Hepatocyte (in vitro differentiated cells): ENCODE measurements around the gene SLX1A.
"Not testable (repeated sequence)": the region's sequence is repeated elsewhere in the genome, so short reads cannot be mapped to it uniquely, and the experiment has no call there.

ENCODE experiments used
- CTCF ChIP-seq: fragments of 200-600 bp; sonication (generic); IDR thresholded peaks from 2 replicates; pipeline ENCODE4 v1.5.1; 2016; ENCODE audit warnings: antibody characterized with exemption, mild to moderate bottlenecking; ENCODE audit not compliant: poor library complexity
- EZH2 ChIP-seq: fragments of 200-600 bp; sonication (generic); IDR thresholded peaks from 2 replicates; pipeline ENCODE4 v1.6.1; 2016; ENCODE audit warnings: antibody characterized with exemption, mild to moderate bottlenecking, borderline replicate concordance
- EZH2phosphoT487 ChIP-seq: fragments of 200-600 bp; sonication (generic); IDR thresholded peaks from one replicate; pipeline ENCODE4 v1.6.1; 2018; ENCODE audit warnings: antibody characterized with exemption, mild to moderate bottlenecking, low read depth, moderate library complexity; ENCODE audit not compliant: unreplicated experiment, severe bottlenecking

- not testable (repeated sequence) for TF ChIP-seq CTCF, EZH2, EZH2phosphoT487
Measured at GRCh38 chr16:30193615-30194014, at the start of gene SLX1A, which contains the start of gene BOLA2B.
